ENCODE results near the gene PM20D2. TPM values are rescaled to one million over a fixed set of nuclear protein-coding genes. Genes with fewer than 3 reads are reported as not detected.

The PM20D2 gene
- polyA plus RNA-seq, 3 donors: 1.2 to 2.1 (median 1.4) TPM

DNA sequence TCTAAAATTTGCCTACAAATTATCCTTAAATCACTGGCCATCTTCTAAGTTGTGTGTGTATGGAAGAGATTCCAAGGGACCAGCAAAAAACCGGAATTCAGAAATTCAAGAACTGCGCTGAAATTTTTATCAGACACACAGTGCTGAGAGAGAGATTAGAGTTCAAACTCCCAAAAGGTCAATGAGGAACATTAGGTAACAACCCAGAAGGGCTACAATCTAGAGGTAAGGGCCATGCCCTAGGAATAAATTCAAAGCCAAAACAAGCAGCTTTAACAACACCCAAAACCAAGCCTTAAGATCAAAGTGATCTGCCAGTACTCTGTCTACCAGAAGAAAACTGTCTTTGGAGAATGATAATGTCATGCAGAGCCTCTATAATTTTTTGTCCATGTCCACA is 45.7 kb upstream of the PM20D2 start:
- H3K36me3 Mint-ChIP-seq: peaks cover 0 to 2% of the 10 kb centered on the region in 2 donors
- H4K20me1 ChIP-seq (ENCODE audit: insufficient read depth, low read length): no peaks in the 10 kb centered on the region
- H2AFZ ChIP-seq (ENCODE audit: insufficient read depth, low read depth, low read length, poor library complexity, severe bottlenecking): no peak overlapping the region
- no peak overlapping the region for H3K4me3 Mint-ChIP-seq
- H3K4me1 ChIP-seq (ENCODE audit: control insufficient read depth in 1 of 2, insufficient read depth in 2 of 2, low read length in 2 of 2): no peaks in the 10 kb centered on the region
- no peaks in the 10 kb centered on the region for H3K27me3 ChIP-seq (ENCODE audit: control insufficient read depth in 2 of 2, insufficient read depth in 2 of 2, low read length in 2 of 2)
- no peak overlapping the region for H3K27ac Mint-ChIP-seq
- H3K4me1 Mint-ChIP-seq: no peaks in the 10 kb centered on the region
- H3K4me2 ChIP-seq (replicated peaks; ENCODE audit: extremely low read depth, low read length, poor library complexity, severe bottlenecking): no peak overlapping the region
- 100% methylated on average over 1 of the region's 2 CpGs for WGBS (ENCODE audit: insufficient coverage)
- no peaks in the 10 kb centered on the region for H3K27me3 Mint-ChIP-seq (ENCODE audit: low read depth in 3 of 3)
- intact Hi-C loops (cut with micrococcal nuclease): no loop called here
- H3K9ac ChIP-seq (ENCODE audit: insufficient read depth, low read length, poor library complexity, severe bottlenecking): no peak overlapping the region
- TF ChIP-seq, protein P1, sequence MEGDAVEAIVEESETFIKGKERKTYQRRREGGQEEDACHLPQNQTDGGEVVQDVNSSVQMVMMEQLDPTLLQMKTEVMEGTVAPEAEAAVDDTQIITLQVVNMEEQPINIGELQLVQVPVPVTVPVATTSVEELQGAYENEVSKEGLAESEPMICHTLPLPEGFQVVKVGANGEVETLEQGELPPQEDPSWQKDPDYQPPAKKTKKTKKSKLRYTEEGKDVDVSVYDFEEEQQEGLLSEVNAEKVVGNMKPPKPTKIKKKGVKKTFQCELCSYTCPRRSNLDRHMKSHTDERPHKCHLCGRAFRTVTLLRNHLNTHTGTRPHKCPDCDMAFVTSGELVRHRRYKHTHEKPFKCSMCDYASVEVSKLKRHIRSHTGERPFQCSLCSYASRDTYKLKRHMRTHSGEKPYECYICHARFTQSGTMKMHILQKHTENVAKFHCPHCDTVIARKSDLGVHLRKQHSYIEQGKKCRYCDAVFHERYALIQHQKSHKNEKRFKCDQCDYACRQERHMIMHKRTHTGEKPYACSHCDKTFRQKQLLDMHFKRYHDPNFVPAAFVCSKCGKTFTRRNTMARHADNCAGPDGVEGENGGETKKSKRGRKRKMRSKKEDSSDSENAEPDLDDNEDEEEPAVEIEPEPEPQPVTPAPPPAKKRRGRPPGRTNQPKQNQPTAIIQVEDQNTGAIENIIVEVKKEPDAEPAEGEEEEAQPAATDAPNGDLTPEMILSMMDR (IDR thresholded peaks at IDR 0.05): no peak
- no peaks in the 10 kb centered on the region for H3K79me2 ChIP-seq (ENCODE audit: insufficient read depth, low read length)
- H3K9me3 Mint-ChIP-seq: peaks cover 0 to 2% (median 0%) of the 10 kb centered on the region in 7 donors
- no peak overlapping the region for H3K4me3 ChIP-seq (replicated peaks in 1 of 3; ENCODE audit: low read depth in 2 of 3, low read length in 3 of 3)
- H3K27ac ChIP-seq (ENCODE audit: low read depth in 1 of 2, low read length in 2 of 2): no peak overlapping the region
- no peak for DNase-seq
- no peaks in the 10 kb centered on the region for H3K36me3 ChIP-seq (replicated peaks in 1 of 2; ENCODE audit: control insufficient read depth in 1 of 2, insufficient read depth in 2 of 2, low read length in 2 of 2)
- no peaks in the 10 kb centered on the region for H3K9me3 ChIP-seq (replicated peaks in 1 of 2; ENCODE audit: control insufficient read depth in 1 of 2, insufficient read depth in 1 of 2, low read length in 2 of 2)

DNA sequence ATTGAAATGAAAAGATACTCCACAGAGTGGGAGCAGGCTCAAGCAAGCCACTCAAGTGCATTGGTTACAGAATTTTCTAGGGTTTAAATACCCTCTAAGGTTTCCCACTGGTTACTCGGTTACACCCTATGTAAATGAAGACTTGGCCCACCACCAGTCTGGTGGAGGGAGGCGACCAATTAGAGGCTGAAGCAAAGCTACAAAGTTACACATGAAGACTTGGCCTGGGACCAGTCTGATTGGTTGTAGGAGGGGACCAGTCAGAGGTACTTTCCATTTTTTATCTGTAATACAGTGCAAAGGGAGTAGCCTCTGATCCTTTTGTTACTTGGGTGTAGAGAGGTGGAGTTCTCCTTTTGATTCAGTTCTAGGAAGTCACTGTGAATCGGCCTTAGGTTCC is 35.6 kb upstream of the PM20D2 start:
- H3K36me3 ChIP-seq (replicated peaks in 1 of 2; ENCODE audit: control insufficient read depth in 1 of 2, insufficient read depth in 2 of 2, low read length in 2 of 2): no peaks in the 10 kb centered on the region
- H3K79me2 ChIP-seq (ENCODE audit: insufficient read depth, low read length): no peaks in the 10 kb centered on the region
- no peak overlapping the region for H2AFZ ChIP-seq (ENCODE audit: insufficient read depth, low read depth, low read length, poor library complexity, severe bottlenecking)
- intact Hi-C loops (cut with micrococcal nuclease): no loop called here
- Mint-ChIP-seq H3K36me3 (peaks cover 0 to 3% of the 10 kb centered on the region in 2 donors), H3K27ac (peak overlapping the region in 1 of 7 donors; percentile 41), H3K9me3 (no peaks in the 10 kb centered on the region), H3K4me1 (no peaks in the 10 kb centered on the region), H3K27me3 (ENCODE audit: low read depth in 3 of 3) (peaks cover 0 to 5% (median 0%) of the 10 kb centered on the region in 3 donors), H3K4me3 (no peak overlapping the region)
- no peak overlapping the region for H3K9ac ChIP-seq (ENCODE audit: insufficient read depth, low read length, poor library complexity, severe bottlenecking)
- H3K27me3 ChIP-seq (ENCODE audit: control insufficient read depth in 2 of 2, insufficient read depth in 2 of 2, low read length in 2 of 2): no peaks in the 10 kb centered on the region
- DNase-seq: peak in 1 of 3 donors; percentile 24
- H3K27ac ChIP-seq (ENCODE audit: low read depth in 1 of 2, low read length in 2 of 2): no peak overlapping the region
- no peak overlapping the region for H3K4me3 ChIP-seq (replicated peaks in 1 of 3; ENCODE audit: low read depth in 2 of 3, low read length in 3 of 3)
- H3K9me3 ChIP-seq (replicated peaks in 1 of 2; ENCODE audit: control insufficient read depth in 1 of 2, insufficient read depth in 1 of 2, low read length in 2 of 2): no peaks in the 10 kb centered on the region
- no peaks in the 10 kb centered on the region for H4K20me1 ChIP-seq (ENCODE audit: insufficient read depth, low read length)
- no peak overlapping the region for H3K4me2 ChIP-seq (replicated peaks; ENCODE audit: extremely low read depth, low read length, poor library complexity, severe bottlenecking)
- no peaks in the 10 kb centered on the region for H3K4me1 ChIP-seq (ENCODE audit: control insufficient read depth in 1 of 2, insufficient read depth in 2 of 2, low read length in 2 of 2)
- WGBS (ENCODE audit: insufficient coverage): no CpG with 5 or more reads among the region's 3 CpGs
- TF ChIP-seq, protein P1 (IDR thresholded peaks at IDR 0.05): no peak

All from CD14-positive monocyte (primary cell).